H1 (cell line): ENCODE measurements around the gene ALKBH1. TPM values are rescaled to one million over a fixed set of nuclear protein-coding genes. Genes with fewer than 3 reads are reported as not detected.

Experiments used
- CTCF ChIA-PET: fragments of 300-600 bp; sonication (Branson Sonifier 250); formaldehyde crosslinking; loops from one replicate; lab custom pipeline; 2021; ENCODE audit not compliant: partially characterized antibody; lab: Charles Lee
- POLR2A ChIA-PET: fragments of 300-600 bp; sonication (Branson Sonifier 250); formaldehyde crosslinking; loops from one replicate; lab custom pipeline; 2021; ENCODE audit warnings: inconsistent platforms; ENCODE audit not compliant: partially characterized antibody; lab: Charles Lee
- DNase-seq, 2 experiments: peaks; one replicate each; pipeline versions ENCODE4 v3.0.0 to v3.0.0-alpha.2; 2010 to 2022; ENCODE audit warnings: low spot score in 2 of 2, low read depth in 1 of 2, mixed read lengths in 1 of 2
- FAIRE-seq: peaks from 2 replicates; lab custom pipeline; 2011; peaks lifted over from hg19 to GRCh38; lab: Jason Lieb, UNC
- H2AFZ ChIP-seq: 2 replicates; pipeline ENCODE4 v1.8.1; 2012; ENCODE audit warnings: low read length, inconsistent platforms
- H2AK5ac ChIP-seq: 2 replicates; pipeline ENCODE4 v1.6.1; 2013; ENCODE audit warnings: low read depth, low read length
- H2BK120ac ChIP-seq: replicated peaks from 2 replicates; pipeline ENCODE3; 2013; ENCODE audit warnings: low read depth, low read length, inconsistent platforms
- H2BK12ac ChIP-seq: 2 replicates; pipeline ENCODE4 v1.6.1; 2013; ENCODE audit warnings: low read depth, low read length
- H2BK15ac ChIP-seq: 2 replicates; pipeline ENCODE4 v1.6.1; 2013; ENCODE audit warnings: low read length
- H2BK20ac ChIP-seq: 2 replicates; pipeline ENCODE4 v1.6.1; 2013; ENCODE audit warnings: low read length
- H2BK5ac ChIP-seq: 2 replicates; pipeline ENCODE4 v1.6.1; 2013; ENCODE audit warnings: low read depth, low read length
- H3K14ac ChIP-seq: 2 replicates; pipeline ENCODE4 v1.6.1; 2013; ENCODE audit warnings: inconsistent platforms; ENCODE audit not compliant: insufficient read length
- H3K18ac ChIP-seq: 2 replicates; pipeline ENCODE4 v1.6.1; 2013; ENCODE audit warnings: low read length; ENCODE audit errors: extremely low read depth
- H3K23ac ChIP-seq: 2 replicates; pipeline ENCODE4 v1.6.1; 2013; ENCODE audit warnings: inconsistent platforms; ENCODE audit not compliant: insufficient read length
- H3K23me2 ChIP-seq: 2 replicates; pipeline ENCODE4 v1.6.1; 2013; ENCODE audit warnings: low read depth, low read length
- H3K27ac ChIP-seq: 2 replicates; pipeline ENCODE4 v1.6.1; 2011; ENCODE audit warnings: low read depth, low read length, inconsistent platforms
- H3K27me3 ChIP-seq, 4 experiments: replicated peaks in 1 of 4; 1 replicate in 1 of 4; 2 replicates in 3 of 4; pipeline versions ENCODE4 v1.6.1 to v1.8.1; 2011 to 2013; ENCODE audit warnings: low read length in 3 of 4, mild to moderate bottlenecking in 3 of 4, inconsistent platforms in 2 of 4, mixed read lengths in 2 of 4, moderate library complexity in 1 of 4; ENCODE audit not compliant: control insufficient read depth in 3 of 4, insufficient read depth in 3 of 4; ENCODE audit errors: extremely low read depth in 1 of 4
- H3K36me3 ChIP-seq, 4 experiments: 2 replicates each; pipeline versions ENCODE4 v1.6.1 to v1.8.1; 2011 to 2013; ENCODE audit warnings: mild to moderate bottlenecking in 4 of 4, low read length in 3 of 4, moderate library complexity in 2 of 4, control low read depth in 1 of 4, inconsistent platforms in 1 of 4; ENCODE audit not compliant: insufficient read depth in 4 of 4, control insufficient read depth in 2 of 4
- H3K4ac ChIP-seq: replicated peaks from 2 replicates; pipeline ENCODE3; 2013; ENCODE audit warnings: low read length, low read depth, mixed read lengths, inconsistent platforms; ENCODE audit not compliant: insufficient read length
- H3K4me1 ChIP-seq, 4 experiments: replicated peaks in 1 of 4; 1 replicate in 1 of 4; 2 replicates in 3 of 4; pipeline versions ENCODE4 v1.6.1 to v1.8.1; 2011 to 2013; ENCODE audit warnings: low read length in 3 of 4, inconsistent platforms in 2 of 4, mixed read lengths in 1 of 4; ENCODE audit not compliant: insufficient read depth in 4 of 4, control insufficient read depth in 3 of 4
- H3K4me2 ChIP-seq, 2 experiments: 2 replicates each; pipeline versions ENCODE4 v1.6.1 to v1.8.1; 2011 to 2013; ENCODE audit warnings: low read depth in 2 of 2, low read length in 2 of 2, control low read depth in 1 of 2, inconsistent platforms in 1 of 2, mild to moderate bottlenecking in 1 of 2; ENCODE audit not compliant: insufficient read depth in 1 of 2
- H3K4me3 ChIP-seq, 4 experiments: fragments of 200-600, 300-600 bp in 1 of 4; sonication (generic), shearing (Covaris generic), sonication (Bioruptor Twin) in 1 of 4; 2 replicates each; pipeline versions ENCODE4 v1.5.1 to v1.8.1; 2011 to 2016; ENCODE audit warnings: low read length in 4 of 4, low read depth in 3 of 4, control low read depth in 2 of 4, inconsistent platforms in 2 of 4, mild to moderate bottlenecking in 2 of 4, mixed read lengths in 1 of 4, moderate library complexity in 1 of 4; ENCODE audit not compliant: insufficient read depth in 2 of 4; ENCODE audit errors: extremely low read depth in 1 of 4
- H3K56ac ChIP-seq: replicated peaks from 2 replicates; pipeline ENCODE3; 2013; ENCODE audit warnings: low read depth, mild to moderate bottlenecking, mixed read lengths, low read length, inconsistent platforms; ENCODE audit not compliant: insufficient read length
- H3K79me1 ChIP-seq: 2 replicates; pipeline ENCODE4 v1.6.1; 2013; ENCODE audit warnings: low read depth, low read length, control low read depth
- H3K79me2 ChIP-seq, 2 experiments: 2 replicates each; pipeline versions ENCODE4 v1.6.1 to v1.8.1; 2012 to 2013; ENCODE audit warnings: low read length in 2 of 2, mild to moderate bottlenecking in 2 of 2, inconsistent platforms in 1 of 2; ENCODE audit not compliant: insufficient read depth in 2 of 2, control insufficient read depth in 1 of 2
- H3K9ac ChIP-seq, 4 experiments: replicated peaks in 1 of 4; 1 replicate in 1 of 4; 2 replicates in 3 of 4; pipeline versions ENCODE4 v1.6.1 to v1.8.1; 2011 to 2013; ENCODE audit warnings: low read depth in 3 of 4, low read length in 3 of 4, control low read depth in 2 of 4, mild to moderate bottlenecking in 2 of 4, moderate library complexity in 2 of 4, inconsistent platforms in 1 of 4; ENCODE audit errors: extremely low read depth in 1 of 4
- H3K9me3 ChIP-seq, 2 experiments: 2 replicates each; pipeline versions ENCODE4 v1.6.1 to v1.8.1; 2012 to 2013; ENCODE audit warnings: mild to moderate bottlenecking in 2 of 2, moderate library complexity in 2 of 2, control low read depth in 1 of 2, inconsistent platforms in 1 of 2, low read depth in 1 of 2, low read length in 1 of 2, mixed read lengths in 1 of 2; ENCODE audit not compliant: insufficient read depth in 2 of 2
- H4K20me1 ChIP-seq, 2 experiments: replicated peaks in 1 of 2; 2 replicates each; pipeline versions ENCODE3 to v1.8.1; 2011 to 2013; ENCODE audit warnings: inconsistent platforms in 2 of 2, low read length in 2 of 2, mild to moderate bottlenecking in 1 of 2; ENCODE audit not compliant: insufficient read depth in 2 of 2, control insufficient read depth in 1 of 2
- H4K5ac ChIP-seq: 2 replicates; pipeline ENCODE4 v1.6.1; 2013; ENCODE audit warnings: low read length, low read depth, mixed read lengths, inconsistent platforms; ENCODE audit not compliant: insufficient read length
- H4K8ac ChIP-seq: 2 replicates; pipeline ENCODE4 v1.8.0; 2013; ENCODE audit warnings: mild to moderate bottlenecking, moderate library complexity, low read length, inconsistent platforms; ENCODE audit not compliant: insufficient read depth; ENCODE audit errors: extremely low read depth
- H4K91ac ChIP-seq: replicated peaks from 2 replicates; pipeline ENCODE3; 2013; ENCODE audit warnings: low read length, mixed read lengths, inconsistent platforms; ENCODE audit not compliant: insufficient read length
- ATF3 ChIP-seq: IDR thresholded peaks from 2 replicates; pipeline ENCODE4 v1.6.1; 2011; ENCODE audit warnings: low read depth, mild to moderate bottlenecking, low read length; ENCODE audit not compliant: insufficient read depth
- BCL11A ChIP-seq, 2 experiments: IDR thresholded peaks; one replicate each; pipeline ENCODE4 v1.6.1; 2011; ENCODE audit warnings: low read depth in 2 of 2, low read length in 2 of 2, mild to moderate bottlenecking in 2 of 2
- CBX8 ChIP-seq: fragments of 300-800, 300-1000 bp; sonication (generic); IDR thresholded peaks from 2 replicates; pipeline ENCODE4 v1.7.1; 2016; ENCODE audit warnings: low read depth, low read length, borderline replicate concordance
- CHD1 ChIP-seq: IDR thresholded peaks from 2 replicates; pipeline ENCODE4 v1.6.1; 2012; ENCODE audit warnings: low read depth, low read length, improper control_type of control experiment
- CTBP2 ChIP-seq: IDR thresholded peaks from 2 replicates; pipeline ENCODE4 v1.7.0; 2011; ENCODE audit warnings: borderline replicate concordance, mild to moderate bottlenecking, moderate library complexity, mixed read lengths, low read length; ENCODE audit not compliant: insufficient read depth, insufficient read length
- FOSL1 ChIP-seq: IDR thresholded peaks from 2 replicates; pipeline ENCODE4 v1.6.1; 2011; ENCODE audit warnings: mild to moderate bottlenecking, low read depth, low read length, moderate library complexity; ENCODE audit not compliant: insufficient read depth
- KDM4A ChIP-seq: IDR thresholded peaks from one replicate; pipeline ENCODE4 v1.7.1; 2012; ENCODE audit warnings: low read depth, mild to moderate bottlenecking, moderate library complexity, low read length, inconsistent platforms; ENCODE audit not compliant: severe bottlenecking
- NRF1 ChIP-seq: IDR thresholded peaks from 2 replicates; pipeline ENCODE4 v1.6.1; 2011; ENCODE audit warnings: mild to moderate bottlenecking, low read depth, low read length, improper control_type of control experiment
- POLR2A ChIP-seq, 2 experiments: IDR thresholded peaks; 1 replicate in 1 of 2; 2 replicates in 1 of 2; pipeline ENCODE4 v1.6.1; 2011; ENCODE audit warnings: low read depth in 2 of 2, low read length in 2 of 2, mild to moderate bottlenecking in 2 of 2; ENCODE audit errors: control extremely low read depth in 1 of 2
- POLR2AphosphoS5 ChIP-seq: IDR thresholded peaks from 2 replicates; pipeline ENCODE4 v1.6.1; 2011; ENCODE audit warnings: low read depth, low read length
- RFX5 ChIP-seq: IDR thresholded peaks from 2 replicates; pipeline ENCODE4 v1.6.1; 2011; ENCODE audit warnings: low read depth, low read length, improper control_type of control experiment, borderline replicate concordance
- SIRT6 ChIP-seq: IDR thresholded peaks from one replicate; pipeline ENCODE4 v1.7.1; 2012; ENCODE audit warnings: low read length, inconsistent platforms
- SP1 ChIP-seq: IDR thresholded peaks from 2 replicates; pipeline ENCODE4 v1.6.1; 2011; ENCODE audit warnings: low read depth, low read length
- SRF ChIP-seq: IDR thresholded peaks from 2 replicates; pipeline ENCODE4 v1.6.1; 2011; ENCODE audit warnings: mild to moderate bottlenecking, low read depth, low read length, moderate library complexity
- TCF12 ChIP-seq: IDR thresholded peaks from 2 replicates; pipeline ENCODE4 v1.6.1; 2011; ENCODE audit warnings: low read depth, mild to moderate bottlenecking, low read length
- WGBS, 2 experiments: shearing (Covaris generic) in 1 of 2; methylation state at CpG; one replicate each; pipeline versions ENCODE4 v1.1.6 to v1.1.7; 2013 to 2015; ENCODE audit warnings: low lambda C conversion rate in 2 of 2, mixed read lengths in 2 of 2, inconsistent platforms in 1 of 2, low coverage in 1 of 2, missing lambda C conversion rate in 1 of 2; ENCODE audit not compliant: insufficient replicate concordance in 2 of 2, insufficient coverage in 1 of 2, insufficient read length in 1 of 2; ENCODE audit errors: extremely low coverage in 1 of 2, missing lambda C conversion rate in 1 of 2; 5-methylcytosine and 5-hydroxymethylcytosine counted together
- polyA plus RNA-seq, 7 experiments: library from polyadenylated mRNA; depleted of rRNA in 3 of 7; stranded (reverse) in 5 of 7; unstranded in 2 of 7; fragments of >200 nt in 5 of 7; fragments of 200-250 nt in 2 of 7; gene quantifications; 1 replicate in 5 of 7; 2 replicates in 1 of 7; 4 replicates in 1 of 7; pipeline versions ENCODE4 v1.2.1 to v1.2.3, GENCODE V29; 2011 to 2013; ENCODE audit warnings: missing spikeins in 2 of 7, mixed read lengths in 2 of 7
- total RNA-seq: library from RNA; stranded (reverse); fragmentation: NEBNext Ultra II Directional; extraction: Animal tissue kit (Norgen Biotek cat#: 25700); gene quantifications from 2 replicates; pipeline ENCODE4 v1.2.1, GENCODE V29; 2021

Gene ALKBH1
- total and polyA plus RNA-seq, 2 of the 8 experiments (the other 6 are each of a cell fraction or from before 2014, with no cell fraction given) = 14.3 to 20.0 TPM

DNA sequence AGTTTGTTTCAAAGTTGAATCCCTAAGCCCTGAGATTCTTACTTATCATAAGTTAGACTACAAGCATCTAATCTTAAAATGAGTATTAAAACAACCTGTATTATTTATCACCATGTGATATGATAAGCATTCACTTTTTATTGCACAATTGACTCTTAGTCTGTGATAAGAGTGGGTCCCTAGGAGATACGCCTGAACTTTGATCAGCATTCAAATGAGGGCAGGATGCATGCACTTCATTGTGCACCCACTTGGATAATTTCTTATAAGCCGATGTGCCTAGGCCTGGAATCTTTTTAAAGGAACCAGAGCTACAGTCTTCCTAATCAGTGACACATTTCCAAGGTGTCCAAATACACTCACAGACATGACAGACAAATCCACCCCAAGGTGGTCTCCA lies 60.0 kb downstream of the ALKBH1 start:
- no peak for DNase-seq
- H3K27ac ChIP-seq = no peak overlapping the region
- H2AK5ac ChIP-seq = no peak overlapping the region
- no peak overlapping the region for H2BK120ac ChIP-seq
- H3K56ac ChIP-seq = no peak overlapping the region
- WGBS, 2 experiments = 86% methylated on average over 2 of the region's 2 CpGs; no CpG with 5 or more reads in 1 of the 2 experiments
- no peaks in the 10 kb centered on the region for H3K23me2 ChIP-seq
- H3K18ac ChIP-seq = no peak overlapping the region
- no peaks in the 10 kb centered on the region for H3K79me2 ChIP-seq
- H2BK12ac ChIP-seq = no peak overlapping the region
- no peaks in the 10 kb centered on the region for H3K36me3 ChIP-seq
- H4K91ac ChIP-seq = no peak overlapping the region
- no peak overlapping the region for H2BK15ac ChIP-seq
- ChIA-PET POLR2A (interaction anchor here (0.7 kb wide), 1 partner anchor 334 kb away, joined by 3 read pairs; no protein-coding TSS in a partner anchor), CTCF (interaction anchor here (0.9 kb wide), 1 partner anchor 502 kb away, joined by 3 read pairs; no protein-coding TSS in a partner anchor)
- no peak overlapping the region for H3K4me2 ChIP-seq
- no peak overlapping the region for H4K8ac ChIP-seq
- no peaks in the 10 kb centered on the region for H3K27me3 ChIP-seq
- no peak overlapping the region for H3K9ac ChIP-seq
- H3K14ac ChIP-seq = no peak overlapping the region
- H4K20me1 ChIP-seq = no peaks in the 10 kb centered on the region
- no peaks in the 10 kb centered on the region for H3K4me1 ChIP-seq
- peaks cover 0 to 3% of the 10 kb centered on the region in 2 experiments; a peak in 1 of 4 replicates for H3K9me3 ChIP-seq
- no peaks in the 10 kb centered on the region for H3K79me1 ChIP-seq
- no peak overlapping the region for H3K23ac ChIP-seq
- H2AFZ ChIP-seq = no peak overlapping the region
- H2BK20ac ChIP-seq = no peak overlapping the region
- no peak overlapping the region for H4K5ac ChIP-seq
- H3K4me3 ChIP-seq = no peak overlapping the region
- no peak for FAIRE-seq
- no peak overlapping the region for H2BK5ac ChIP-seq
- no peak overlapping the region for H3K4ac ChIP-seq
- no peak for TF ChIP-seq POLR2A (IDR thresholded peaks at IDR 0.05; ENCODE audit: control extremely low read depth in 1 of 2, low read depth in 2 of 2, low read length in 2 of 2)
- TF ChIP-seq SP1 = no peak
- TF ChIP-seq CTBP2 = no peak
- no peak for TF ChIP-seq POLR2AphosphoS5
- TF ChIP-seq FOSL1 = no peak
- no peak for TF ChIP-seq SIRT6
- no peak for TF ChIP-seq KDM4A
- no peak for TF ChIP-seq CBX8
- no peak for TF ChIP-seq SRF
- TF ChIP-seq CHD1 = no peak
- TF ChIP-seq RFX5 = no peak
- TF ChIP-seq TCF12 = no peak
- TF ChIP-seq ATF3 = no peak
- no peak for TF ChIP-seq NRF1
- no peak for TF ChIP-seq BCL11A (IDR thresholded peaks at IDR 0.05; ENCODE audit: low read depth in 2 of 2, low read length in 2 of 2)
